ENCODE results near the gene NUFIP1.

GRCh38 chr13:44905556-44905955, 83.7 kb downstream of the NUFIP1 start:
- TF ChIP-seq RAD21 (IDR thresholded peaks at IDR 0.05; ENCODE audit: low read depth) (no peak), REST (IDR thresholded peaks at IDR 0.05; ENCODE audit: low read depth) (no peak), CEBPB (IDR thresholded peaks at IDR 0.05; ENCODE audit: low read depth) (no peak)

Measured in HCT116 (cell line).